RWPE2 (cell line): ENCODE results near the gene PKNOX2.

Source experiments
- ATAC-seq: fragments of 200-7000 bp; cut with Tn5 transposase; 3 replicates; pipeline ENCODE4 v1.9.1; 2021; ENCODE audit warnings: low read depth
- DNase-seq: peaks from one replicate; pipeline ENCODE4 v3.0.0-alpha.2; 2020; ENCODE audit warnings: low spot score
- H3K27ac ChIP-seq: fragments of 450-650 bp; 2 replicates; pipeline ENCODE4 v1.5.1; 2017; ENCODE audit warnings: mild to moderate bottlenecking; ENCODE audit not compliant: poor library complexity, severe bottlenecking
- H3K27me3 ChIP-seq: fragments of 250-450 bp; sonication (Bioruptor Pico); 2 replicates; pipeline ENCODE4 v1.5.1; 2021; ENCODE audit warnings: mild to moderate bottlenecking, moderate library complexity; ENCODE audit not compliant: insufficient read depth, poor library complexity, severe bottlenecking
- H3K36me3 ChIP-seq: fragments of 250-450 bp; sonication (Bioruptor Pico); 2 replicates; pipeline ENCODE4 v1.5.1; 2020; ENCODE audit warnings: low read depth, mild to moderate bottlenecking, moderate library complexity
- H3K4me1 ChIP-seq: fragments of 250-450 bp; sonication (Bioruptor Pico); 2 replicates; pipeline ENCODE4 v1.5.1; 2021; ENCODE audit warnings: mild to moderate bottlenecking, moderate library complexity; ENCODE audit not compliant: insufficient read depth, poor library complexity, severe bottlenecking
- H3K4me3 ChIP-seq: fragments of 250-450 bp; sonication (Bioruptor Pico); 2 replicates; pipeline ENCODE4 v1.5.1; 2021; ENCODE audit warnings: mild to moderate bottlenecking, moderate library complexity; ENCODE audit not compliant: severe bottlenecking
- H3K9me3 ChIP-seq: fragments of 250-450 bp; sonication (Bioruptor Pico); 2 replicates; pipeline ENCODE4 v1.5.1; 2021; ENCODE audit warnings: mild to moderate bottlenecking, moderate library complexity; ENCODE audit not compliant: severe bottlenecking
- TF ChIP-seq, protein P1 (sequence below): fragments of 450-650 bp; IDR thresholded peaks from one replicate; pipeline ENCODE4 v1.5.1; 2017; ENCODE audit warnings: mild to moderate bottlenecking, moderate library complexity; ENCODE audit not compliant: poor library complexity, severe bottlenecking

PKNOX2 gene

DNA sequence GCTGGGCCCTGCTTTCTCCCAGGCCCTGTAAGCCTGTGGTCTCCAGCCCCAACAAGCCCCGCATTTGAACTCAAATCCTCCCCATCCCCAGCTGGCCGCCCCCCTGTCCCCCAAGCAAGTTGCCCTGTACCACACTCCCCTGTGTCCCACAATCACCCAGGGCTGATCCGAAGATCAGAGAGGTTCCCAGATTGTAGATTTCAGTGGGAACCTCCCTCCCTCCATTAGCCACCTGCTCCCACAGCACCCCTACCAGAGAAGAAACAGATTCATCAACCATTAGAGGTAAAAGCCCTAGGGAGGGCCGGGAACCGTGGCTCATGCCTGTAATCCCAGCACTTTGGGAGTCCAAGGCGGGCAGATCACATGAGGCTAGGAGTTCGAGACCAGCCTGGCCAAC lies 224.1 kb downstream of the PKNOX2 start:
- no peaks in the 10 kb centered on the region for H3K36me3 ChIP-seq
- H3K4me3 ChIP-seq: no peak overlapping the region
- no peaks in the 10 kb centered on the region for H3K9me3 ChIP-seq
- DNase-seq: no peak
- no peaks in the 10 kb centered on the region for H3K4me1 ChIP-seq
- no peaks in the 10 kb centered on the region for H3K27me3 ChIP-seq
- H3K27ac ChIP-seq: no peak overlapping the region
- TF ChIP-seq, protein P1, sequence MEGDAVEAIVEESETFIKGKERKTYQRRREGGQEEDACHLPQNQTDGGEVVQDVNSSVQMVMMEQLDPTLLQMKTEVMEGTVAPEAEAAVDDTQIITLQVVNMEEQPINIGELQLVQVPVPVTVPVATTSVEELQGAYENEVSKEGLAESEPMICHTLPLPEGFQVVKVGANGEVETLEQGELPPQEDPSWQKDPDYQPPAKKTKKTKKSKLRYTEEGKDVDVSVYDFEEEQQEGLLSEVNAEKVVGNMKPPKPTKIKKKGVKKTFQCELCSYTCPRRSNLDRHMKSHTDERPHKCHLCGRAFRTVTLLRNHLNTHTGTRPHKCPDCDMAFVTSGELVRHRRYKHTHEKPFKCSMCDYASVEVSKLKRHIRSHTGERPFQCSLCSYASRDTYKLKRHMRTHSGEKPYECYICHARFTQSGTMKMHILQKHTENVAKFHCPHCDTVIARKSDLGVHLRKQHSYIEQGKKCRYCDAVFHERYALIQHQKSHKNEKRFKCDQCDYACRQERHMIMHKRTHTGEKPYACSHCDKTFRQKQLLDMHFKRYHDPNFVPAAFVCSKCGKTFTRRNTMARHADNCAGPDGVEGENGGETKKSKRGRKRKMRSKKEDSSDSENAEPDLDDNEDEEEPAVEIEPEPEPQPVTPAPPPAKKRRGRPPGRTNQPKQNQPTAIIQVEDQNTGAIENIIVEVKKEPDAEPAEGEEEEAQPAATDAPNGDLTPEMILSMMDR: no peak
- ATAC-seq: no peak

DNA sequence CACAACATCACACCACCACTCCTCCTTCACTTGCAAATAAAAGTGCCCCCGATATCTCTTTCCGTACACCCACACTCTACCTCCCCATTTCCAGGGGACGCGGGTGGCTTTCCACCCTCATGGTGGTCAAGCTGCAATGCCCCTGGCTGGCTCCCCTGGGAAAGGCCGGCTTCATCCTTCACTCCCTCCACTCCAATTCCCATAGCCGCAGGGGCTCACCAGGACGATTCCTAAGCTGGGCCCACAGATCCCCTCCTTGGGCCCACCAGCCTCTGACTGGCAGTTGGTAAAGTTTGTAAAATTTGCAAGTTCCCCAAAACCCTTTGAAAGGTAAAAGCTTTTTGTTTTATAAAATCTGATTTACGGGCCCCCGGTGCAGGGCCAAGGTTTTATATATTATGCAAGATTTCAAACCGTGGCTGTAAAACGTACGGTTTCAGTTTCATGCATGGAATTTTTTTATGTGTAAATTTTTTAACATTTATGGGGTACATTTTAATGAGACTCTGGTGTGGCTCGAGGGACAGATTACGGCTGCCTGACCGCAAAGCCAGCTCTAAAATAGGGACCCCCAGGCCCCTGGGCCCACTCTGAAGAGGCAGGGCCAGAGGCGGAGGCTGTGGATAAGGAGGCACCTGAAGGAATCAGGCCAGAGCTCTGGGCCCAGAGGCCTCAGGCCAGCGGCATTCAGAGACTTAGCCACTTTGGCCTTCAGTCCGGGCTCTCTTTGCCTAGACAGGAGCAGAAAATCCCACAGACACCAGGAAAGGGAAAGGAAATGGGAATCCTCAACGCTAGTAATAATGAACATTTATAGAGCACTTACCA lies 225.0 kb downstream of the PKNOX2 start:
- Histone ChIP-seq H3K27me3 (no peaks in the 10 kb centered on the region), H3K36me3 (no peaks in the 10 kb centered on the region), H3K4me3 (no peak overlapping the region), H3K4me1 (no peaks in the 10 kb centered on the region), H3K27ac (no peak overlapping the region), H3K9me3 (no peaks in the 10 kb centered on the region)
- DNase-seq (no peak), ATAC-seq (no peak)
- TF ChIP-seq, protein P1: no peak

DNA sequence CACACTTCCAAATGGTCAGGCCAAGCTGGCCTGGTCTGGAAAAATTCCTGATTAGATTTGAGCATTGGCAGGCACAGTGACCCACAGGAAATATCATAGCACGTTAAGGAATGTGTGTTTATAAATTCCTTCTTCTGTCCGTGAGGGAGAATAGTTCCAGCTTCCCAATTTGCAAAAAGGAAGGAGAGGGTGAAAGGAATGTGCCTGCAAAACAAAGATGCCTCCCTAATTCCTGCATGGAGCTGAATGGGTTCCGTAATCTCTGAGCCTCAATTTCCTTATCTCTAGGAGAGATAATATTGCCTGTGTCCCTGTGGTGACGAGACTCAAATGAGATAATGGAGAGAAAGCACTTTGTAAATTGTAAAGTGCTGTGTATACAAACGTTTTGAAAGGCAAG lies 226.4 kb downstream of the PKNOX2 start:
- ATAC-seq: no peak
- no peak overlapping the region for H3K27ac ChIP-seq
- H3K27me3 ChIP-seq: peaks cover 4% of the 10 kb centered on the region

DNA sequence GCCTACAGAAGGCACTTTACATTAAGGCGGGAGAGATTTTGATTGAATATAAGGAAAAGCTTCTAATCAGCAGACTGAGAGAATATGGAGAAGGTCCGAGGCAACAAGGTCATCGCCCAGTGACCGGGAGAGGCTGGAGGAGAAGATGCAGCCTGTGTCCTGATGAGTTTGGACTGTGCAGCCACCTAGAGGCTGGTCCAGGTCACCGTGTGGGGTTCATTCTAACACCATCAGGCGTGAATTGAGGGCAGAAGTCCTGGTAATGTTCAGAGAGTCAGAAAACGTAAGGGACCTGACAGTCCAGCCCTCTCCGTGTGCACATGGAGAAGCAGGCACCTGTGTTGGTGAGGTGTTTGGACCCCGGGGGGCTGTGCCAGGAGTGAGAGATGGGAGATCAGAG lies 228.8 kb downstream of the PKNOX2 start:
- H3K4me3 ChIP-seq: no peak overlapping the region
- DNase-seq (no peak), ATAC-seq (no peak)
- no peaks in the 10 kb centered on the region for H3K4me1 ChIP-seq
- no peak overlapping the region for H3K27ac ChIP-seq
- H3K9me3 ChIP-seq: no peaks in the 10 kb centered on the region
- H3K27me3 ChIP-seq: peaks cover 4% of the 10 kb centered on the region
- TF ChIP-seq, protein P1: peak; percentile 9
- H3K36me3 ChIP-seq: no peaks in the 10 kb centered on the region

More for the DNA sequence above, 226.4 kb downstream of the PKNOX2 start:
- TF ChIP-seq, protein P1: no peak
- no peaks in the 10 kb centered on the region for H3K36me3 ChIP-seq
- no peak for DNase-seq
- no peak overlapping the region for H3K4me3 ChIP-seq
- H3K9me3 ChIP-seq: no peaks in the 10 kb centered on the region
- no peaks in the 10 kb centered on the region for H3K4me1 ChIP-seq

DNA sequence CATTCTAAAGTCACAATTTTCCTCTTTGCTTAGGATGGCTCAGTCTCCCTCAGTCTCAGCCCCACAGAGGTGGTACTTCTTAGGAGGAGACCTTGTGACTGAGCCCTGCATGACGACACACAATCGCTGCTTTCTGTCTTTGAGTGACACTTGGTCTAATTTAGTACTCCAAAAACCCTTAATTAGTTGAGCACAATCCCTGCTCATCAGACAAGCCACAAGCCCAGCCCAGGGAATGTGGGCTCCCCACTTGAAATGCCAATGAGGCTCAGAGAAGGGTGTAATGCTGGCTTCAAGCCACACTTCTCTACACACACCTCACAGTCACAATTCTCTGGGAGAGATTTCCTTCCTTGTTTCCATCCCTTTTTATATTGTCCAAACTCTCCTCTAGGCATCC lies 229.7 kb downstream of the PKNOX2 start:
- peaks cover 4% of the 10 kb centered on the region for H3K27me3 ChIP-seq

More for the DNA sequence above, 229.7 kb downstream of the PKNOX2 start:
- DNase-seq (no peak), ATAC-seq (no peak)
- Histone ChIP-seq H3K4me3 (no peak overlapping the region), H3K4me1 (no peaks in the 10 kb centered on the region), H3K27ac (no peak overlapping the region), H3K9me3 (no peaks in the 10 kb centered on the region), H3K36me3 (no peaks in the 10 kb centered on the region)
- TF ChIP-seq, protein P1: no peak
